GM19043 (cell line): ENCODE measurements around the gene PRSS36.
A peak's percentile ranks its signal among the peaks of the same experiment; 100 is the strongest.
"Not testable (repeated sequence)": the region's sequence is repeated elsewhere in the genome, so short reads cannot be mapped to it uniquely, and the experiment has no call there.

Experiments
- ATAC-seq: cut with Tn5 transposase; IDR thresholded peaks from one replicate; pipeline ENCODE4 v1.9.1; 2021; ENCODE audit warnings: low read depth; ENCODE audit not compliant: unreplicated experiment

PRSS36 gene

GRCh38 chr16:31184888-31185287 is 35.0 kb upstream of the PRSS36 start:
- no peak for ATAC-seq

DNA sequence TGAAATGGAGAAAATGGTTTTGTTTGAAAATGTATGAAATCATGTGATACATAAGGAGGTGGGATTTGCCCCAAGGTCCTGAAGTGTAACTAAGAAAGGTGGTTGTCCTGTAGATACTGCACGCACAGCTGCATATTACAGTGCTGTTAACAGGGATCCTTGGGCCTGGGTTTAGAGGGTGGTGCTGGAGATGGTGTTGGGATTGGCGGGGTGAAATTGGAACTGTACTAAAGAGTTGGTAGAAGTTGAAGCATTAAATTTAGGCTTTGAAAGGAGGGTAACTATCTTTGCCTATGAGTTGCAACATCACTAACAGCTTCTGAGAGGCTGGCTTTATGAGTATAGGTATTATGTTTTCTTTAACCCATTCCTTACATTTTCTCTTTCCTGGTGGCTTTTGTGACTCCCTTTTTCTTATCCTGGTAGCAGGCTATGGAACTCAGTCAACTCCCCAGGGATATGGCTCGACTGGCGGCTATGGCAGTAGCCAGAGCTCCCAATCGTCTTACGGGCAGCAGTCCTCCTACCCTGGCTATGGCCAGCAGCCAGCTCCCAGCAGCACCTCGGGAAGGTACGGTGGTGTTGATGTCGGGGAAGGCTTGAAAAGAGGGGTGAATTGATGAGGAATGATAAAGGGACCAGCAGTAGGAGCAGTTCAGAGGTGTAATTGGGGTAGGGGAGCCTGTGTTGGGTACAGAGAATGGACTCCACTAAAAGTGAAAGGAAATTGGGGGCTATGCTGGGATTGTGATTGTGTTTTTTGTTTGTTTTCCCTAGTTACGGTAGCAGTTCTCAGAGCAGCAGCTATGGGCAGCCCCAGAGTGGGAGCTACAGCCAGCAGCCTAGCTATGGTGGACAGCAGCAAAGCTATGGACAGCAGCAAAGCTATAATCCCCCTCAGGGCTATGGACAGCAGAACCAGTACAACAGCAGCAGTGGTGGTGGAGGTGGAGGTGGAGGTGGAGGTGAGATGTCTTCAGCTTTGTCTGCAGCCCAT is 33.9 kb upstream of the PRSS36 start:
- ATAC-seq, result no peak

DNA sequence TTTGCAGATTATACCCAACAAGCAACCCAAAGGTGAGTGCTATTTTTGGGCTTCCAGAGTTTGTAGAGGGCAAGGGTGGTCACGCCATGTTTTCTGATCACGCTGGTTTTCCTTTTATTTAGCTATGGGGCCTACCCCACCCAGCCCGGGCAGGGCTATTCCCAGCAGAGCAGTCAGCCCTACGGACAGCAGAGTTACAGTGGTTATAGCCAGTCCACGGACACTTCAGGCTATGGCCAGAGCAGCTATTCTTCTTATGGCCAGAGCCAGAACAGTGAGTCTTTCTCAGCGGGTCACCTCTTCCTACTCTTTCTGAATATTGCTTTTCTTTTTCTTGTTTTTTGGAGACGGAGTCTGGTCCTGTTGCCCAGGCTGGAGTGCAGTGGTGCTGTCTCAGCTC is 32.5 kb upstream of the PRSS36 start:
- no peak for ATAC-seq

DNA sequence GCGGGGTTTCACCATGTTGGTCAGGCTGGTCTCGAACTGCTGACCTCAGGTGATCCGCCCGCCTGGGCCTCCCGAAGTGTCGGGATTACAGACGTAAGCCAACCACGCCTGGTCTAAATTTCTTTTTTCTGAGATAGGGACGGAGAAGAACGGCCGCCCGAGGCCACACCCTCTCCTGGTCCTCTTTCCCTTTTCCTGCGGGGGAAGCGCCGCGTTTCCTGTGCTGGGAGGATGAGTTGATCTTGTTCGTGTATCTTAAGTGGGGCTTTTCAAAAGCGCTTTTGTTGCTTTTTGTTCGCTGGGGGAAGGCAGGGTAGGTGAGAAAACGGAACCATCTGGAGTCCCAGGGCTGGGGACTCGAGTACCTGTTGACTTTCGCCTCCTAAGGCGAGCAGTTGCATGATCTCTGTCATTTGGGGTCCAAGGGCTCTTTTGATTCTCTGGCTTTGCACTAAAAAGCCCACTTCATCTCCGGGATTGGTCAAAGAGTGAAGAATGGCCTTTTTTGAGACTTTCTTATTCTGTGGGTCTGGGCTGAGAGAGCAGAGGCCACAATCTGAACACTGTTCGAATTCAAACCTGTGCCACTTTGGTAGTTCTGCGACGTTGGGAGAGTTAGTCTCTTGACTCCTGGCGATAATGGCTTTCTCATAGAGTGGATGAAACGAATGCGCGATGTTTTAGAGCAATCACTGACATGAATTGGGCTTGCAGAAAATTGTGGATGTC is 31.4 kb upstream of the PRSS36 start:
- no peak for ATAC-seq

GRCh38 chr16:31179747-31180459 is 30.0 kb upstream of the PRSS36 start, which contains the start of gene FUS:
TSS of gene FUS (plus strand) at chr16:31180139. CDS start at chr16:31180215, 76 bp downstream.
- ATAC-seq, result peak; percentile 46

GRCh38 chr16:31179219-31179746 is 29.4 kb upstream of the PRSS36 start:
- ATAC-seq, result peak; percentile 1

- no peak for ATAC-seq
Observed at GRCh38 chr16:31177136-31177535, 27.3 kb upstream of the PRSS36 start.

GRCh38 chr16:31170048-31170447 is 20.2 kb upstream of the PRSS36 start:
- not testable (repeated sequence) for ATAC-seq

GRCh38 chr16:31168848-31169247 is 19.0 kb upstream of the PRSS36 start:
- ATAC-seq, result no peak

DNA sequence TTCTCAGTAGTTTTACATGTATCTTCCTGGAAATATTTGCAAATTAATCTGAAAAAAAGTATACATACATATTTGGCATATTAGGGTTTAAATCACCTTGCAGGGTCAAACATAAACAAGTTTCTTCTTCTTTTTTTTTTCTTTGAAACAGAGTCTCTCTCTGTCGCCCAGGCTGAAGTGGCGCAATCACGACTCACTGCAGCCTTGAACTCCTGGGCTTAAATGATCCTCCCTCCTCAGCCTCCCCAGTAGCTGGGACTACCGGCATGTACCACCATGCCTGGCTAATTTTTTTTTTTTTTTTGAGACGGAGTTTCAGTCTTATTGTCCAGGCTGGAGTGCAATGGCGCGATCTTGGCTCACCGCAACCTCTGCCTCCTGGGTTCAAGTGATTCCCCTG is 17.4 kb upstream of the PRSS36 start:
- ATAC-seq, result no peak

GRCh38 chr16:31157136-31157535 is 7.3 kb upstream of the PRSS36 start:
- no peak for ATAC-seq

DNA sequence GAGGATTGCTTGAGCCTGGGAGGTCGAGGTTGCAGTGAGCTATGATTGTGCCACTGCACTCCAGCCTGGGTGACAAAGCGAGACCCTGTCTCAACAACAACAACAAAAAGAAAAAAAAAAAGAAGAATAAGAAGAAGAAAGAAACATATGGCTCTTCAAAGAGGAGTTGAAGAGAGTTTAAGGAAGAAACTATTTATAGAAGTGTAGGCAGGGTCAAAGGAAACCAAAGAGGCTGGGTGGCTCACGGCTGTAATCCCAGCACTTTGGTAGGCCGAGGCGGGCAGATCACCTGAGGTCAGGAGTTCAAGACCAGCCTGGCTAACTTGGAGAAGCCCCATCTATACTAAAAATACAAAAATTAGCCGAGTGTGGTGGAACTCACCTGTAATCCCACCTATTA is 1.1 kb upstream of the PRSS36 start:
- not testable (repeated sequence) for ATAC-seq

- ATAC-seq, result no peak
Observed at GRCh38 chr16:31149332-31149731, 534 bp downstream of the PRSS36 start.

DNA sequence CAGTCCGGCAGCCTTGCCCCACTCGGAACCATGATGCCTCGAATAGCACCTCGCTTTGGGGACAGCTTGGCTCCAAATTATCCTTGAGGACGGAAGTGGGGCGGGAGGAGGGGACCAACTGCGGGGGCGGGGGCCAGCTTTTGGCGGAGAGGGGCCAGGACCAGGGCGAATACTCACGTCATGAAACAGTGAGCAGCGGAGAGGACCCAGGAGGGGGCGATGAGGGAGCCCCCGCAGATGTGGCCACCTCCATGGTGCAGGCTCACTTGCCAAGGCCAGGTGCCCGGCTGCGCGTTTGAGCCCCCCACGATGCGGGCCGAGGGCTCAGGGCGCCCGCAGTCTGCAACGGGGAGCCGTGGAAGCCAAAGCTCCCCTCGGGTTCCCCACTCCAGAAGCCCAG is 970 bp downstream of the PRSS36 start:
- no peak for ATAC-seq

DNA sequence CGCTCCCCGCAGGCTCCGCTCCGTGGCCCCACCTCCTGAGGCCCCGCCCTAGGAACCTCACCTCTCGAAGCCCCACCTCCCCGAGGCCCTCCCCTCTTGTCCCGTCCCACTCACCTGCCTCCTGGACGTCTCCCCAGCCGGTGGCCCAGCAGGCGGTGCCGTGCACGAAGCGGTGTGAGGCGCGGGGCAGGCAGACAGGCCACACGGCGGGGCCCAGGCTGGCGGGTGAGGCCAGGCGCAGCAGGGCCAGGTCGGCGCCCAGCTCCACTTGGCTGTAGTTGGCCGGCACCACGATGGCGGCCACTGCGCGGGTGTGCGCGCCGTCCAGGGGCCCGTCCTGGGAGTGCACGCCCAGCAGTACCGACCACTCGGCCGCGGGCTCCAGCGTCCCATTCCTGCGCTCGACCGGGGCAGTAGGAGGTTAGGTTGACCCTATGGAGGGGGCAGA is 1.6 kb downstream of the PRSS36 start:
- ATAC-seq, result no peak

DNA sequence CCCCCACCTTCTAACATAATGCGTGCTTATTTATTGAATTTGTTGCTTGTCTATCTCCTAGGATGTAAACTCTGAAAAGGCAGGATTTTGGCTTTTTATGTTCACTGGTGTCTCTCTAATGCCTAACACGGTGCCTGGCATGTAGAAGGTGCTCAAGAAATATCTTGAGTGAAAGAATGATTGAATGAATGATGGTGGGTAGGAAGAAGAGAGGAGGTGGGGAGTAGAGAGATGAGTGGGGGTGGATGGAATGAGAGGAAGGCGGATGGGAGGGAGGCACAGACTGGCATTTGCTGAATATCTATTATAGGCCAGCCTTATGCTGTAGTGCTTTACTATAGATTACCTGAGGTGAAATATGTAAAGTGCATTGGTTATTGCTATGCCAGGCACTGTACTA is 2.3 kb downstream of the PRSS36 start:
- ATAC-seq, result no peak

- ATAC-seq, result no peak
Observed at GRCh38 chr16:31145398-31145990, 4.4 kb downstream of the PRSS36 start.

DNA sequence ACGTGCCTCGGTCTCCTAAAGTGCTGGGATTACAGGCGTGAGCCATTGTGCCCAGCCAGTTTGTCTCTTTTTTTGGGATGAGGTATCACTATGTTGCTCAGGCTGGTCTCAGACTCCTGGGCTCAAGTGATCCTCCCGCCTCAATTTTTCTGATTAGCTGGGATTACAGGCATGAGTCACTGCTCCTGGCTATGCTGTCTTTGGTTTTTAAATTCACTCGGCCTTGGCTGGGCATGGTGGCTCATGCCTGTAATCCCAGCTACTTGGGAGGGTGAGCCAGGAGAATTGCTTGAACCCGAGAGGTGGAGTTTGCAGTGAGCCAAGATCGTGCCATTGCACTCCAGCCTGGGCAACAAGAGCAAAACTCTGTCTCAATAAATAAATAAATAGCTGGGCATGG is 5.4 kb downstream of the PRSS36 start:
- ATAC-seq, result not testable (repeated sequence)

DNA sequence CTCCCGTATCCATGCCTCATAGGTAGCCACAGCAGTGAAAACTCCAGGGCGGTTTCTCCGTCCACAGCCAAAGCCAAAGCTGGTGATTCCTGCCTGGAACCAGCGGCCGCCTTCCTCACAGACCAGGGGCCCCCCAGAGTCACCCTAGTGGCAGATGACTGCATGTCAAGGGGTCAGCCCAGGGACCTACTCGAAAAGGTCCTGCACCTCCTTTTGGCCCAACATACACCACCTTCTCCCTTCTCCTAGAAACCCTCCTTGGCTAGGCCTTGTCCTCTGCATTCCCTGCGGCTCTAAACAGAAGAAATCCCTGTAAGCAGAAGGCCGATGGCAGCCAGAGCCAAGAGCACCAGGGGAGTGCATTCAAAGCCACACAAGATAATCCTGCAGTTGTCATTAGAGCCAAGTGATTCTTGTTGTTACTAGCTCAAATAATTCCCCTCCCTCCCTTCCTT is 6.1 kb downstream of the PRSS36 start:
- no peak for ATAC-seq
